GM12878 (cell line): Measurements from ENCODE around the gene RHAG.

Experiments
- CTCF ChIP-seq, 3 experiments: IDR thresholded peaks in 2 of 3; conservative IDR thresholded peaks in 1 of 3; 2 replicates each; pipeline ENCODE4 v1.5.1; 2011; ENCODE audit warnings: low read depth in 3 of 3, low read length in 3 of 3, mild to moderate bottlenecking in 3 of 3, control low read depth in 2 of 3, moderate library complexity in 2 of 3, inconsistent platforms in 1 of 3, mixed read lengths in 1 of 3; ENCODE audit not compliant: control insufficient read depth in 2 of 3, insufficient read depth in 1 of 3; ENCODE audit errors: extremely low read depth in 1 of 3
- EZH2 ChIP-seq: IDR thresholded peaks from 2 replicates; pipeline ENCODE4 v1.6.1; 2012; ENCODE audit warnings: low read depth, mild to moderate bottlenecking, control low read depth, inconsistent platforms, low read length, borderline replicate concordance; ENCODE audit not compliant: control insufficient read depth
- JUNB ChIP-seq: IDR thresholded peaks from 2 replicates; pipeline ENCODE4 v1.6.1; 2016; ENCODE audit warnings: antibody characterized with exemption, mild to moderate bottlenecking
- USF2 ChIP-seq: IDR thresholded peaks from 2 replicates; pipeline ENCODE4 v1.6.1; 2011; ENCODE audit warnings: low read depth, low read length, improper control_type of control experiment, borderline replicate concordance

GRCh38 chr6:49557177-49557576, 79.5 kb downstream of the RHAG start:
- no peak for TF ChIP-seq EZH2
- TF ChIP-seq JUNB, result no peak
- no peak for TF ChIP-seq USF2
- TF ChIP-seq CTCF (IDR thresholded peaks at IDR 0.05 in 2 of 3, conservative IDR thresholded peaks at IDR 0.05 in 1 of 3; ENCODE audit: control insufficient read depth in 2 of 3, extremely low read depth in 1 of 3, insufficient read depth in 1 of 3, low read depth in 3 of 3, low read length in 3 of 3), result no peak
